Ovary (tissue), 3 donors: Measurements from ENCODE around the gene PCSK5.

Experiments
- EP300 ChIP-seq: sonication (generic); formaldehyde crosslinking; IDR thresholded peaks from one replicate; pipeline ENCODE4 v1.6.1; 2017; ENCODE audit warnings: antibody characterized with exemption
- TF ChIP-seq, protein P1 (sequence below), 3 donors: fragments of 450-650 bp in 2 of 3; fragments of 200-600 bp in 1 of 3; IDR thresholded peaks; one replicate each; pipeline versions ENCODE4 v1.5.1 to v1.8.0; 2016 to 2022; ENCODE audit warnings: antibody characterized with exemption in 3 of 3, mild to moderate bottlenecking in 1 of 3
- donor health status: DM: no; HTN: no; CAD: no.

DNA sequence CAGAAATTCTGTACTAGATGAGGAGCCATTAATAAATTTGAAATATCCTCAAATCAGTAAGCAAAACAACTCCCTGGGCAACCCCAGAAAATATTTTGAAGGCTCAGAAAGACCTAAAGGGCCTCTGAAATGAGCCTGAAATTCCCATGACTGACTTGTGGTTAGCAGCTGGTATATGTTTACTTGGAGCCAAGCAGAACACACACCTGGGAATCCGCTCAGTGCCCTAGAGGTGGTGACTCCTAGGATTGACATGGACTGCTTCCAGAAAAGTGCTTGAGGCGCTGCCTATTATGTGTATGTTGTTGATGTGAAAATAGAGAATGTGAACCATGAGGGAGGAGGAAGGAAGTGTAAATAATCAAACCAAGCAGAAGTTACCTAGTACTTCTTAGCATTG is 489.0 kb downstream of the PCSK5 start:
- no peak for TF ChIP-seq EP300
- TF ChIP-seq, protein P1, sequence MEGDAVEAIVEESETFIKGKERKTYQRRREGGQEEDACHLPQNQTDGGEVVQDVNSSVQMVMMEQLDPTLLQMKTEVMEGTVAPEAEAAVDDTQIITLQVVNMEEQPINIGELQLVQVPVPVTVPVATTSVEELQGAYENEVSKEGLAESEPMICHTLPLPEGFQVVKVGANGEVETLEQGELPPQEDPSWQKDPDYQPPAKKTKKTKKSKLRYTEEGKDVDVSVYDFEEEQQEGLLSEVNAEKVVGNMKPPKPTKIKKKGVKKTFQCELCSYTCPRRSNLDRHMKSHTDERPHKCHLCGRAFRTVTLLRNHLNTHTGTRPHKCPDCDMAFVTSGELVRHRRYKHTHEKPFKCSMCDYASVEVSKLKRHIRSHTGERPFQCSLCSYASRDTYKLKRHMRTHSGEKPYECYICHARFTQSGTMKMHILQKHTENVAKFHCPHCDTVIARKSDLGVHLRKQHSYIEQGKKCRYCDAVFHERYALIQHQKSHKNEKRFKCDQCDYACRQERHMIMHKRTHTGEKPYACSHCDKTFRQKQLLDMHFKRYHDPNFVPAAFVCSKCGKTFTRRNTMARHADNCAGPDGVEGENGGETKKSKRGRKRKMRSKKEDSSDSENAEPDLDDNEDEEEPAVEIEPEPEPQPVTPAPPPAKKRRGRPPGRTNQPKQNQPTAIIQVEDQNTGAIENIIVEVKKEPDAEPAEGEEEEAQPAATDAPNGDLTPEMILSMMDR (IDR thresholded peaks at IDR 0.05) = no peak
